ENCODE data around the gene AUH. TPM values are rescaled to one million over a fixed set of nuclear protein-coding genes. Genes with fewer than 3 reads are reported as not detected.

The AUH gene
- total RNA-seq, 4 donors from 2014 or later = 23.5 to 50.7 (median 39.9) TPM

- TF ChIP-seq CTCF (IDR thresholded peaks at IDR 0.05; ENCODE audit: low read depth) = no peak
Observed at GRCh38 chr9:91187965-91188344, 173.8 kb downstream of the AUH start.

- no peak for TF ChIP-seq CTCF (IDR thresholded peaks at IDR 0.05; ENCODE audit: low read depth)
Observed at GRCh38 chr9:91187311-91187964, 174.3 kb downstream of the AUH start.

GRCh38 chr9:91186632-91187108 lies 175.0 kb downstream of the AUH start:
- TF ChIP-seq CTCF (IDR thresholded peaks at IDR 0.05; ENCODE audit: low read depth) = no peak

- TF ChIP-seq CTCF (IDR thresholded peaks at IDR 0.05; ENCODE audit: low read depth) = no peak
Observed at GRCh38 chr9:91185193-91185886, 176.4 kb downstream of the AUH start.

- no peak for TF ChIP-seq CTCF (IDR thresholded peaks at IDR 0.05; ENCODE audit: low read depth)
Observed at GRCh38 chr9:91182429-91183225, 179.1 kb downstream of the AUH start.

- no peak for TF ChIP-seq CTCF (IDR thresholded peaks at IDR 0.05; ENCODE audit: low read depth)
Observed at GRCh38 chr9:91181541-91181940, 180.2 kb downstream of the AUH start.

GRCh38 chr9:91180930-91181268 lies 180.8 kb downstream of the AUH start:
- no peak for TF ChIP-seq CTCF (IDR thresholded peaks at IDR 0.05; ENCODE audit: low read depth)

Measured in subcutaneous adipose tissue (tissue), 4 donors.